Measurements from ENCODE around the gene DNAJC17.

- no peak for TF ChIP-seq EP300 (IDR thresholded peaks at IDR 0.05)
- TF ChIP-seq PBX3 (IDR thresholded peaks at IDR 0.05): no peak
- no peak for TF ChIP-seq KDM5A (IDR thresholded peaks at IDR 0.05)
- no peak for TF ChIP-seq RCOR1 (IDR thresholded peaks at IDR 0.05; ENCODE audit: low read depth, low read length)
- no peak for TF ChIP-seq POLR2A (IDR thresholded peaks at IDR 0.05; ENCODE audit: low read length)
- no peak for TF ChIP-seq CEBPB (IDR thresholded peaks at IDR 0.05)
- TF ChIP-seq CTCF (IDR thresholded peaks at IDR 0.05): no peak
- TF ChIP-seq RAD21 (conservative IDR thresholded peaks at IDR 0.05 in 1 of 2, IDR thresholded peaks at IDR 0.05 in 1 of 2): no peak
Measured at GRCh38 chr15:40754574-40754882, 52.7 kb downstream of the DNAJC17 start.

Measured in A549 (cell line).